Glutamatergic neuron (in vitro differentiated cells): Measurements from ENCODE around the gene FHIT. TPM values are rescaled to one million over a fixed set of nuclear protein-coding genes. Genes with fewer than 3 reads are reported as not detected.

Experiments used
- DNase-seq: peaks from one replicate; pipeline ENCODE4 v3.0.0; 2022
- H3K27ac Mint-ChIP-seq: one replicate; pipeline ENCODE4 v1.8.0; 2020; ENCODE audit warnings: mild to moderate bottlenecking, mixed read lengths, inconsistent platforms; ENCODE audit not compliant: unreplicated experiment
- H3K27me3 Mint-ChIP-seq: one replicate; pipeline ENCODE4 v1.8.0; 2020; ENCODE audit warnings: mild to moderate bottlenecking, moderate library complexity, mixed read lengths, inconsistent platforms; ENCODE audit not compliant: unreplicated experiment
- H3K36me3 Mint-ChIP-seq: one replicate; pipeline ENCODE4 v1.8.0; 2020; ENCODE audit warnings: mild to moderate bottlenecking, mixed read lengths, inconsistent platforms; ENCODE audit not compliant: unreplicated experiment
- H3K4me1 Mint-ChIP-seq: one replicate; pipeline ENCODE4 v1.8.0; 2020; ENCODE audit warnings: mild to moderate bottlenecking, low read depth, mixed read lengths, inconsistent platforms; ENCODE audit not compliant: unreplicated experiment
- H3K4me3 Mint-ChIP-seq: one replicate; pipeline ENCODE4 v1.8.0; 2020; ENCODE audit warnings: mild to moderate bottlenecking, mixed read lengths, inconsistent platforms; ENCODE audit not compliant: unreplicated experiment
- H3K9me3 Mint-ChIP-seq: one replicate; pipeline ENCODE4 v1.8.0; 2020; ENCODE audit warnings: mild to moderate bottlenecking, moderate library complexity, mixed read lengths, inconsistent platforms; ENCODE audit not compliant: unreplicated experiment
- total RNA-seq: library from RNA; stranded (reverse); fragmentation: NEBNext Ultra II Directional; extraction: Animal tissue kit (Norgen Biotek cat#: 25700); gene quantifications from one replicate; pipeline ENCODE4 v1.2.1, GENCODE V29; 2021; ENCODE audit not compliant: unreplicated experiment
- TF ChIP-seq, protein P1 (sequence below): fragments of 200-600 bp; sonication (generic); IDR thresholded peaks from one replicate; pipeline ENCODE4 v1.5.0; 2021; ENCODE audit not compliant: partially characterized antibody, unreplicated experiment

FHIT gene
- total RNA-seq, 1 donor from 2014 or later: 15.2 TPM

DNA sequence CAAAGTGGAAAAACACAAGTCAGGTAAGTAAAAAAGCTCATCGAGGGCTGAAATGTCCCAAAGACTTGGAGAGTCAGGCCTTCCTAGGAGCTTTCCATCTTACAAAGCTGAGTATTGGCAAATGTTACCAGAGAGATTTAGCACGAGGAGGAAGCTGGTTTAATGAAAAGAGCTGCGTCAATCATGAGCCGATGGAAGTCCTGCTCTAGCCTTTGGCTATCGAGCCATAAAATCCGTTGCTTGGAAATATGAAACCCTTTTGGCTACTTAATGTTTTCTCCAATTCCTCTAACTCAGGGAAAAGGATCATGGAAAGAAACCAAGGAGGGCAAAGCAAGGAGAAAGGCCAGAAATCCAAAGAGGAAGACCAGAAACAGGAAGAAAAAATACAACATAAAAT is 1074.6 kb downstream of the FHIT start:
- TF ChIP-seq, protein P1, sequence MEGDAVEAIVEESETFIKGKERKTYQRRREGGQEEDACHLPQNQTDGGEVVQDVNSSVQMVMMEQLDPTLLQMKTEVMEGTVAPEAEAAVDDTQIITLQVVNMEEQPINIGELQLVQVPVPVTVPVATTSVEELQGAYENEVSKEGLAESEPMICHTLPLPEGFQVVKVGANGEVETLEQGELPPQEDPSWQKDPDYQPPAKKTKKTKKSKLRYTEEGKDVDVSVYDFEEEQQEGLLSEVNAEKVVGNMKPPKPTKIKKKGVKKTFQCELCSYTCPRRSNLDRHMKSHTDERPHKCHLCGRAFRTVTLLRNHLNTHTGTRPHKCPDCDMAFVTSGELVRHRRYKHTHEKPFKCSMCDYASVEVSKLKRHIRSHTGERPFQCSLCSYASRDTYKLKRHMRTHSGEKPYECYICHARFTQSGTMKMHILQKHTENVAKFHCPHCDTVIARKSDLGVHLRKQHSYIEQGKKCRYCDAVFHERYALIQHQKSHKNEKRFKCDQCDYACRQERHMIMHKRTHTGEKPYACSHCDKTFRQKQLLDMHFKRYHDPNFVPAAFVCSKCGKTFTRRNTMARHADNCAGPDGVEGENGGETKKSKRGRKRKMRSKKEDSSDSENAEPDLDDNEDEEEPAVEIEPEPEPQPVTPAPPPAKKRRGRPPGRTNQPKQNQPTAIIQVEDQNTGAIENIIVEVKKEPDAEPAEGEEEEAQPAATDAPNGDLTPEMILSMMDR: no peak
- Mint-ChIP-seq H3K9me3 (no peaks in the 10 kb centered on the region), H3K27me3 (no peaks in the 10 kb centered on the region), H3K36me3 (no peaks in the 10 kb centered on the region), H3K4me3 (no peak overlapping the region), H3K27ac (no peak overlapping the region), H3K4me1 (no peaks in the 10 kb centered on the region)
- no peak for DNase-seq

DNA sequence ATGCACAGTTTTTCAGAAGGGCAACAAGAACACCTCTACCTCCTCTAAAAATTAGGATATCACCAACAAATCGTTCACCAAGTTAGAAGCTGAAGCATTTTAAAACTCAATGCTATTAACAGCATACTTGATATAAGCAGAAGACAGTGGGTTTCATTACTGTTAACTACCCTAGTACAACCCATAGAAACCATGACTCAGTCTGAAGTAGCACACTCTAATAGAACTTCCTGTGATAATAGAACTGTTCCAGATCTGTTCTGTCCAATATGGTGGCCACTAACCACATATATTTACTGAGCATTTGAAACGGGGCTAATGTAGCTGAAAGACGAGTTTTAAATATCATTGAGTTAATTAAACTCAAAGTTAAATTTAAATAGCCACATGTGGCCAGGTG is 1075.6 kb downstream of the FHIT start:
- Mint-ChIP-seq H3K4me1 (no peaks in the 10 kb centered on the region), H3K36me3 (no peaks in the 10 kb centered on the region), H3K27me3 (no peaks in the 10 kb centered on the region), H3K4me3 (no peak overlapping the region), H3K9me3 (no peaks in the 10 kb centered on the region), H3K27ac (no peak overlapping the region)
- TF ChIP-seq, protein P1: no peak
- no peak for DNase-seq

DNA sequence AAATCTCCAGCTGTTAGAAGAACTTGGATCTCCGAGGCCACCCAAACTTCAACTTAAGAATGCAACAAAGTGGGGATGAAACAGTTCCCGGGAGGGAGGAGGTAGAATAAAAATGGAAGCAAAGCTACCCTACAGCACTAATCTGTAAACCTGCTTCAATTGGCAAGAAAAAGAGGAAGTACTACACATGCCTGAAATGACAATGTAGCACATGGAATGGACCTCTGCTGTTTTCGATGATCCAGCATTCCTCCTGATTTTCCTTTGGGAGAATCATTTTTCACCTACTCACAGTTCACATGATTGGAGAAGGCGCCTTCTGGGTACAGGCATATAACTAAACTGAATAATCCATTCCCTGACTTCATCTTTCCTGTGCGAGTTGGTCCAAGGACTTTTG is 1081.5 kb downstream of the FHIT start:
- Mint-ChIP-seq H3K4me1 (no peaks in the 10 kb centered on the region), H3K27ac (no peak overlapping the region), H3K9me3 (no peaks in the 10 kb centered on the region), H3K4me3 (no peak overlapping the region), H3K36me3 (no peaks in the 10 kb centered on the region), H3K27me3 (no peaks in the 10 kb centered on the region)
- TF ChIP-seq, protein P1: no peak
- DNase-seq: no peak

- Mint-ChIP-seq H3K9me3 (no peaks in the 10 kb centered on the region), H3K27ac (no peak overlapping the region), H3K27me3 (peaks cover 1% of the 10 kb centered on the region), H3K4me3 (no peak overlapping the region), H3K4me1 (no peaks in the 10 kb centered on the region), H3K36me3 (no peaks in the 10 kb centered on the region)
- DNase-seq: no peak
- TF ChIP-seq, protein P1: no peak
These were observed 1084.1 kb downstream of the FHIT start for GRCh38 chr3:60167186-60167585.

- Mint-ChIP-seq H3K36me3 (no peaks in the 10 kb centered on the region), H3K4me1 (peaks cover 11% of the 10 kb centered on the region), H3K9me3 (no peaks in the 10 kb centered on the region), H3K27ac (peak overlapping the region; percentile 71), H3K27me3 (peaks cover 3% of the 10 kb centered on the region), H3K4me3 (no peak overlapping the region)
- TF ChIP-seq, protein P1: no peak
- no peak for DNase-seq
These were observed 1090.2 kb downstream of the FHIT start for GRCh38 chr3:60160822-60161748.
